BE2C (cell line): ENCODE results near the gene TGM3.

Source experiments
- DNase-seq: peaks from one replicate; pipeline ENCODE4 v3.0.0-alpha.2; 2020
- H3K27me3 ChIP-seq: fragments of 250-450 bp; sonication (Bioruptor Pico); 2 replicates; pipeline ENCODE4 v1.5.1; 2020; ENCODE audit warnings: mild to moderate bottlenecking
- H3K36me3 ChIP-seq: fragments of 250-450 bp; sonication (Bioruptor Pico); 2 replicates; pipeline ENCODE4 v1.5.1; 2020; ENCODE audit warnings: mild to moderate bottlenecking
- H3K4me1 ChIP-seq: fragments of 250-450 bp; sonication (Bioruptor Pico); 2 replicates; pipeline ENCODE4 v1.5.1; 2020
- H3K4me3 ChIP-seq: 2 replicates; pipeline ENCODE4 v1.5.1; 2011; ENCODE audit warnings: low read depth, low read length
- H3K9me3 ChIP-seq: fragments of 250-450 bp; sonication (Bioruptor Pico); 2 replicates; pipeline ENCODE4 v1.5.1; 2020
- TF ChIP-seq, protein P1 (sequence below): IDR thresholded peaks from 2 replicates; pipeline ENCODE4 v1.5.1; 2012; ENCODE audit warnings: mild to moderate bottlenecking, low read depth, low read length

Gene TGM3

DNA sequence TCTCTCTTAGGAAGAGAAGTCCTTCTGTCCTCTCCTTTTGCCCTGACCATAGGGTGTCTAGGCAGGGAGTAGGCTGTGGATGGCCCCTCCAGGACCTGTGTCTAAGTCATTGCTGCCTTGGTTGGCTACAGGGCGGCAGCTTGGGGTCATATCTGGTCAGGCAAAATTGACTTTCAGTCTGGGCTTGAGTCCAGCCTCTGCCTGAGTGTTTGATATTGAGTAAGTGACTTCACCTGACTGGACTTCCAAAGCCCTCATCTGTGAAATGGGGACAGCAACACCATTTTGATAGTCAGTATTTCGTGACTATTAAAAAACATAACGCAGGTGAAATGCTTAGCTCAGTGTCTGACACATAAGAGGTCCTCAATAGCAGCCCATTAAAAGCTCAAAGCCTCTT, 4.6 kb downstream of the TGM3 start:
- Histone ChIP-seq H3K4me3 (no peak overlapping the region), H3K9me3 (no peaks in the 10 kb centered on the region)
- DNase-seq, result no peak

DNA sequence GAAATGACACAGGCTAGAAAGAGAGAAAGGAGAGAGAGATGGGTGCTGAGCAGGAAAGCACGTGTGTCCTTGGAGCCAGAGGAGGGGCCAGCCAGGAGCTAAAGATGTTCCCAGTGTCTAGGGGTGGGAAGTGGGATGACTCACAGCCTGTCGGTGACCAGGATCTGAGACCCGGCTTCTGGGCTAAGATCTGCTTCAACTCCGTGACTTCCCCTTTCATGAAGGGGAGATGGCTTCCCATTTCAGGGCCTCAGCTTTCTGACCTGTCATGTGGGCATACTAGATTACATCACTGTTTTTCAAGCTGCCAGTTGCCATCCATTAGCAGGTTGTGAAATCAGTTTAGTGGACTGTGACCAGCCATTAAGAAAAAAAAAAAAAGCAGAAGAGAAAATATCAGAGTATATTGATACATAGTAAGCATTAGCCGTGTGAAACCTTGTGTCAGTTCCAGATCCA, 5.4 kb downstream of the TGM3 start:
- no peak overlapping the region for H3K4me3 ChIP-seq
- TF ChIP-seq, protein P1, sequence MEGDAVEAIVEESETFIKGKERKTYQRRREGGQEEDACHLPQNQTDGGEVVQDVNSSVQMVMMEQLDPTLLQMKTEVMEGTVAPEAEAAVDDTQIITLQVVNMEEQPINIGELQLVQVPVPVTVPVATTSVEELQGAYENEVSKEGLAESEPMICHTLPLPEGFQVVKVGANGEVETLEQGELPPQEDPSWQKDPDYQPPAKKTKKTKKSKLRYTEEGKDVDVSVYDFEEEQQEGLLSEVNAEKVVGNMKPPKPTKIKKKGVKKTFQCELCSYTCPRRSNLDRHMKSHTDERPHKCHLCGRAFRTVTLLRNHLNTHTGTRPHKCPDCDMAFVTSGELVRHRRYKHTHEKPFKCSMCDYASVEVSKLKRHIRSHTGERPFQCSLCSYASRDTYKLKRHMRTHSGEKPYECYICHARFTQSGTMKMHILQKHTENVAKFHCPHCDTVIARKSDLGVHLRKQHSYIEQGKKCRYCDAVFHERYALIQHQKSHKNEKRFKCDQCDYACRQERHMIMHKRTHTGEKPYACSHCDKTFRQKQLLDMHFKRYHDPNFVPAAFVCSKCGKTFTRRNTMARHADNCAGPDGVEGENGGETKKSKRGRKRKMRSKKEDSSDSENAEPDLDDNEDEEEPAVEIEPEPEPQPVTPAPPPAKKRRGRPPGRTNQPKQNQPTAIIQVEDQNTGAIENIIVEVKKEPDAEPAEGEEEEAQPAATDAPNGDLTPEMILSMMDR, result no peak

More for the DNA sequence above, 4.6 kb downstream of the TGM3 start:
- no peaks in the 10 kb centered on the region for H3K27me3 ChIP-seq
- H3K36me3 ChIP-seq, result no peaks in the 10 kb centered on the region
- H3K4me1 ChIP-seq, result no peaks in the 10 kb centered on the region
- TF ChIP-seq, protein P1, result no peak

DNA sequence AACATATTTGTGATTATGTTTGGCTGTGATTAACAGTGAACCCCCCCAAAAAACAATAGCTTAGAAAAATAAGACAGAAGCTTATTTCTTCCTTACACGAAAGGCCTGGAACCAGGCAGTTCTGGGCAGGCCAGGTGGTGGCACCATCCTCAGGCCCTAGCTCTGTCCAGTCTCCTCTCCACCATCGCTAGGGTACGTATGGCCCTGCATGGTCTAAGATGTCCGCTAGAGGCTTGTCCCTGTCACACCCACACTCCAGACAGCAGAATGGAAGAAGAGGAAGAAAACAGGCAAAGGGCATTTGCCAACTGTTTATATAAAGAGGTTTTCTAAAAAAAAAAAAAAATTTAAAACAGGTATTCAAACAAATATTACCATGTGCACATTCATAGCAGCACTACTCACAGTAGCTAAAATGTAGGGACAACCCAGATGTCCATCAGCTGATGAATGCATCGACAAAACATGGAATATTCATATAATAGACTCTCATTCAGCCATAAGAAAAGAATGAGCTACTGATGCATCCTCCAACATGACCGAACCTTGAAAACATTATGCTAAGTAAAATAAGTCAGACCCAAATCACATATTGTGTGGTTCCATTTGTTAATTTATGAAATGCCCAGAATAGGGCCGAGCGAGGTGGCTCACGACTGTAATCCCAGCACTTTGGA, 6.7 kb downstream of the TGM3 start:
- TF ChIP-seq, protein P1, result no peak
- Histone ChIP-seq H3K4me1 (no peaks in the 10 kb centered on the region), H3K4me3 (no peak overlapping the region), H3K9me3 (no peaks in the 10 kb centered on the region), H3K36me3 (no peaks in the 10 kb centered on the region), H3K27me3 (no peaks in the 10 kb centered on the region)
- no peak for DNase-seq

More for the DNA sequence above, 5.4 kb downstream of the TGM3 start:
- Histone ChIP-seq H3K9me3 (no peaks in the 10 kb centered on the region), H3K4me1 (no peaks in the 10 kb centered on the region), H3K27me3 (no peaks in the 10 kb centered on the region), H3K36me3 (no peaks in the 10 kb centered on the region)
- DNase-seq, result no peak

DNA sequence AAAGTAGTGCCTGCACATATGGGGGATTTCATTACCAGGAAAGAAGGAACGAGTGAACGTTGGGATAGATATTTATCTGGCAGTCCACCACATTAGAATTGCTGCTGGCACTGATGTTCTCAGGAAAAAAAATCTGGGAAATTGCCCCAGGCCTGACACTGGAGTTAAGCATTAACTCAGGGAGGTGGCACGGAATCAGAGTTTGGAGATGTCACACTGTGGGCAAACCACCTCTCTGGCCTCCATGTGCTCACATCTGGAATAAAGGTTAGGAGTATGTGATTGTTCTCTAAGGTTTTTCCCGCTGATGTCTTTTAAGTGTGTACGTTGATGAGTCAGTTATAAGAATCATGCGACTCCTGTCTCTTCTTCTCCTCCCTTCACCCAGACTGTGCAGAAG, 7.9 kb downstream of the TGM3 start:
- no peaks in the 10 kb centered on the region for H3K36me3 ChIP-seq
- TF ChIP-seq, protein P1, result no peak
- H3K9me3 ChIP-seq, result no peaks in the 10 kb centered on the region
- H3K27me3 ChIP-seq, result no peaks in the 10 kb centered on the region
- H3K4me1 ChIP-seq, result no peaks in the 10 kb centered on the region
- no peak for DNase-seq
- H3K4me3 ChIP-seq, result no peak overlapping the region

DNA sequence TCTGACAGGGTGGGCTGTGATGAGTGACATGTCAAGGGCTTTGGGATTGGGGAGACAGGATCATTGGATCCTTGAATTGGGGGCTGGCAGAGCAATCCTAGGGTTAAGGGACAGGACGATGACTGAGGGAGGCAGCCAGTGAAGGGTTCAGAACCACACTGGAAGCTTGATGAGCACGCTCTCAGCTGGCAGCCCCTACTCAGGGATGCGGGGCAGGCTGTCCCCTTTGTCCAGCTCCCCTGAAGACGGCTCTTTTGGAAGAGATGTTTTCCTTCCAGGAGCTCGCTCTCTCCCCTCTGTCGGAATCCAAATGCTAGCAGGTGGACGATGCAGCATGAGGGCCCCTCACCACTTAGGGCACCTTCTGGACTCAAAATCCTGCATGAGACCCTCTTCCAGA, 8.4 kb downstream of the TGM3 start:
- Histone ChIP-seq H3K4me3 (no peak overlapping the region), H3K27me3 (no peaks in the 10 kb centered on the region), H3K4me1 (no peaks in the 10 kb centered on the region), H3K9me3 (no peaks in the 10 kb centered on the region), H3K36me3 (no peaks in the 10 kb centered on the region)
- DNase-seq, result no peak
- TF ChIP-seq, protein P1, result no peak

DNA sequence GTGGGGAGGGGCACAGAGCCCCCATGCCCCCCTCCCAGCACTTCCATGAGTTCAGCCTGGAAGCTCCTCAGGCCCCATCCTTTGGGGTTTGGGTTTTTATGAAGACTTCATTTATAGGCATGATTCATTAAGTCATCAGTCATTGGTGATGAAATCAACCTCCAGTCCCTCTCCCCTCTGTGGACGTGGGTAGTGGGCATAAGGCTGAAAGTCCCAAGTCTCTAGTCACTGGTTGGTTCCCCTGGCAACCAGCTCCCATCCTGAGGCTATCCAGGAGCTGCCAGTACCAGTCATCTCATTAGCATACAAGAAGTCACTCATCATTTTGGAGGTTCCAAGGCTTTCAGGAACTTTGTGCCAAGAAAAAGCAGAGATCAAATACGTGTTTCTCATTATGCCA, 9.2 kb downstream of the TGM3 start:
- TF ChIP-seq, protein P1, result no peak
- no peaks in the 10 kb centered on the region for H3K4me1 ChIP-seq
- H3K9me3 ChIP-seq, result no peaks in the 10 kb centered on the region
- no peaks in the 10 kb centered on the region for H3K36me3 ChIP-seq
- DNase-seq, result no peak
- no peak overlapping the region for H3K4me3 ChIP-seq
- no peaks in the 10 kb centered on the region for H3K27me3 ChIP-seq
